Retina (tissue), 1 donor: ENCODE measurements around the gene NOL3.

Experiments used
- DNase-seq: peaks from one replicate; pipeline ENCODE4 v3.0.0-alpha.2; 2016

Gene NOL3

DNA sequence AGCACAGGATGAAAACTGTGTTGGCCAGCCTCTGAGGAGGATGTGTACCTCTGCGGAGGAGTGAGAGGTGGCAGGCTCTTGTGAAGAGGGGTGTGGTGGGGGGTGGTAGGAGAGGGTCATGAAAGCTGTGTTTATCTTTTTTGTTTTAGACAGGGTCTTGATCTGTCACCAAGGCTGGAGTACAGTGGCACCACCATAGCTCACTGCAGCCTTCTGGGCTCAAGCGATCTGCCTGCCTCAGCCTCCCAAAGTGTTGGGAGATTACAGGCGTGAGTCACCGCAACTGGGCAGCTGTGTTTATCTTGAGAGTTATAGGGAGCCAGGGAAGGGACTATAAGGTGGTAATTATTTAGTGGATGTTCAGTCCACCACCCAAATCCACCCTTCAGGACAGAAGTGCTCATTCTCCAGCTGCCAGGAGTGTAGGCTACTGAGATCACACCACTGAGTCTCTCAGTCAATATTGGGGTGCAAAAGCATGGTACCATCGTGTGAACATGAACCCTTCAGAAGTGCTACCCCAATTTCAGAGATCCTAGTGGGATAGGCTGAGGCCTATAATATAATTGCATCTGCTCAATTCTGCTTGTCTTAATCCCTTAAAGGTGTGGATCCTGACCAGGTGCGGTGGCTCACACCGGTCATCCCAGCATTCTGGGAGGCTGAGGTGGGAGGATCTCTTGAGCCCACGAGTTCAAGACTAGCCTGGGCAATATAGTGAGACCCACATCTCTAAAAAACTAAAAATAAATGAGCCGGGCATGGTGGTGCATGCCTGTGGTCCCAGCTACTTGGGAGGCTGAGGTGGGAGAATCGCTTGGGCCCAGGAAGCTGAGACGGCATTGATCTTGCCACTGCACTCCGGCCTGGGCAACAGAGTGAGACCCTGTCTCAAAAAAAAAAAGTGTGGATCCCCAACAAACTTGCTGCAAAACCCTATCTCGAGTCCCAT is 20.4 kb downstream of the NOL3 start:
- DNase-seq, result no peak

DNA sequence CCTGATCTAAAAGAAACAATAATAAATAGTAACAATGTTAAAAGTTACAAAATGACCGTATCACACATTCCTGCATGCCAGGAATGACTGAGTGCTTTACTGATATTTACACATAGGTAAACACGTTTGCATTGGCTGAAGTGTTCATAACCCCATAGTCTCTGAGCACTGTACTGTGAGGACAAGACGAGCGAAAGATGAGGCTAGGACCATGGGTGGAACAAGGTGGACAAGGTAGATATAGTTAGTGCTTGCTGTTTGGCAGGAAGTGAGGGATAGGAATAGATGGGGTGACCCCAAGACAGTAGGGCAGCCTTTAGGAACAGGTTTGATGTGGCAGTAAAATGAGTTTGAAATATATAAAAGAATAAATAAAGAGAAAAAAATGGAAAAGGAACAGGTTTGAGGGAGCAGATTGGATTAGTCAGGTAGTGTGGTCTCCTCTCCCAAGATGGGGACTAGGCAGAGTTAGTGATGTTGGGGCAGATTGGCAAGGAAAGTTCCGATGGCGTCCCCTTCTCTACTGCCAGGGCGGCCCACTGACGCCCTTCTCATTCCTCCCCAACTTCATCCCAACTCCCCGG is 21.2 kb downstream of the NOL3 start:
- DNase-seq, result no peak

DNA sequence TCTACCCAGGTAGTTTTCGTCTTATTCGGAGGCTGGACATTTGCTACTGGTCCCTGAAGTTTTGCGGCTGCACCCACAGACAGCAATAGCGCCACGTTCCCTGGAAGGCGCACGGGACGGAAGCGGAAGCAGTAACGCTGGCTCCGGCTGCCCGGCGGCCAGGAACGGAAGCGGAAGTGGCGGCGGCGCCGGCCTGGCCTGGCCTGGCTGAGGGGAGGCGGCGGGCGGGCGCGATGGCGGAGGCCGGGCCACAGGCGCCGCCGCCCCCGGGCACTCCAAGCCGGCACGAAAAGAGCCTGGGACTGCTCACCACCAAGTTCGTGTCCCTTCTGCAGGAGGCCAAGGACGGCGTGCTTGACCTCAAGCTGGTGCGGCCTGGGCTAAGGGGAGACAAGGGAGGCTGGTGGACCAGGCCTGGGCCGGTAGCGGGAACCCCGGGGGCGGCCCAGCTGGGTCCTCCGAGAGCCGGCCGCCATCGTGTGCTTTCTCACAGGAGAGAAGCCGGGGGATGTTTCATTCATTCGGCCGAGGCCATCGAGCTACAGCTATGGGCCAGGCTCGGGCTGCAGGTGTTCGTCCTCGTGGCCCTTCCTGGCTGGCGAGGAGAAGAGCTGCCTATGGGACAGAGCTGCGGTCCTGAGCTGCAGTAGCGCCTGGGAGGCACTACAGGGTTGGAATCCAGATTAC is 21.8 kb downstream of the NOL3 start, which contains the start of gene E2F4:
TSS of gene E2F4 (plus strand) at position 161 of the 687 bp plus-strand sequence. CDS start at position 234, 73 bp downstream.
- peak; percentile 91 for DNase-seq

DNA sequence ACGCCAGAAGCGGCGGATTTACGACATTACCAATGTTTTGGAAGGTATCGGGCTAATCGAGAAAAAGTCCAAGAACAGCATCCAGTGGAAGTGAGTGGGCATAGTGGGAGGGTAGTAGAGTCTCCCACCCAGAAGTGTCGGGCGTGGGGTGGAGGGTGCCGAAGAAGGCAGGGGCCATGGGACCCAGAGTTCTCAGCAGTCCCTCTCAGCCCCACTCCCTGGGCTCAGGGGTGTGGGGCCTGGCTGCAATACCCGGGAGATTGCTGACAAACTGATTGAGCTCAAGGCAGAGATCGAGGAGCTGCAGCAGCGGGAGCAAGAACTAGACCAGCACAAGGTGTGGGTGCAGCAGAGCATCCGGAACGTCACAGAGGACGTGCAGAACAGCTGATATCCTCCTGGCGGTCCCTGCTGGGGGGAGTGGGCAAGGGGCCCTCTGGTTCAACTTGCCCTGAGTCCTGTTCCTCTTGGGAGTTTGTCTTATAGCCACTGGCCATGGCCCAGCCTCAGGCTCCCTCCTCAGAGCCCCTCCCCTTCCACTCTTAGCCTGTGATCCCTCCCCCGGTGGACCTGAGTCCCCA is 22.5 kb downstream of the NOL3 start:
- DNase-seq, result no peak

DNA sequence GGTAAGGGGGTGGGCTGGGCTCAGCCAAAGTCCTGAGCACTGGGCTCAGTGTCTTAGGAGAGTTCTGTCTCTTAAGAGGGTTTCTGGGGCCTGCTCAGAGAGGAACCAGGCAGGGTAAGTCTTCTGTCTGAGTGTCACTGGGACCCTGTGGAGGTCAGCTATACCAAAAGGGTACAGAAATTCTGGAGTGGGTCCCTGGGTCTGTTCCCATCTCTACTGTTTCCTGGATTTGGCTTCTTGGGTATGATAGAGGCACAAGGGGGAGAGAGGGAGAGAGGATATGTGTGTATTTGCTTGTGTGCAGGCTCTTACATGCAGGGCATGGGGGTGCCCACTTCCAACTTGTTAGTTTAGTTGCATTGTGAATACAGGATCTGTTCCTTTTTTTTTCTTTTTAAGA is 23.2 kb downstream of the NOL3 start:
- DNase-seq, result no peak

DNA sequence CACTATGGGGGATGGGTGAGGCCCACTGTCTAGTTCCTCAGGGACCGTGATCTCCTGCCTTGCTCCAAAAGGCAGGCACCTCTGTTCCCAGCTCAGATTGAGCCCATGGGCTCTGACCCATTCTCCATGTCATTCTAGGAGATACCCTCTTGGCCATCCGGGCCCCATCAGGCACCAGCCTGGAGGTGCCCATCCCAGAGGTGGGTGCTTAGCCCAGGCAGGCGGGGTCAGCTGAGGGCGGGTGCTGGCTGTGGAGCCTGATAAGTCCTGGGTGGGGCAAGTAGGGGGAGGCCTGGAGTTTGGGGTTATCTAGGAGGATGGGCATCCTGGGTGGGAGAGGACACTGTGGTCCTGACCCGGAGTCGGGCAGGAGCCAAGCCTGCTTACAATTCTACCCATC is 23.9 kb downstream of the NOL3 start:
- DNase-seq, result no peak

DNA sequence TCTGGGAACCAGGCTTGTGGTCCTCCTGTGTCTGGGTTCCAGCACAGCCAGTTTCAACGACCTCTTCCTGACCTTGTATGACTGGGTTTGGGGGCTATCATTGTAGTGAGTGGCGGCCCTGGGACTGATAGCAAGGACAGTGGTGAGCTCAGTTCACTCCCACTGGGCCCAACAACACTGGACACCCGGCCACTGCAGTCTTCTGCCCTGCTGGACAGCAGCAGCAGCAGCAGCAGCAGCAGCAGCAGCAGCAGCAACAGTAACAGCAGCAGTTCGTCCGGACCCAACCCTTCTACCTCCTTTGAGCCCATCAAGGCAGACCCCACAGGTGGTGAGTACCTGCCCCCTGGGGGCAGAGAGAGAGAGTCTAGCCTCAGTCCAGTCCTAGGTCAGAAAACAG is 25.3 kb downstream of the NOL3 start:
- DNase-seq, result no peak

DNA sequence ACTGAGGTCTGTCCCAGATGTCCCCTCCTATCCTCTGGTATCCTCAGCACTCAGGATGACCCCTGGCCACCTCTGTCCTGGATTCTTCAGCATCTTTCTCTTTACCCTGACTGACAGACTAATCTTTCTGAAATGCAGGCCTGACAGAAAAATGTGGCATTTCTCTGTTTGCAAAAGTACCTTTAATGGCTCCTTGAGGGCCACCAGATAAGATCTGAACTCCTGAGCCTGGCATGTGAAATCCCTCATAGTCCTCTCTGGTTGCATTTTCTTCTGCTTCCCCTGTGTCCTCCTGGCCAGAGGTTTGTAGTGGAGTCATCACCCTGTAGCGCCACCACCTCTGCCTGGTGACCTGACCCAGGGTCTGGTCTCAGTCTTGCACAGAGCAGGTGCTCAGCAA is 26.5 kb downstream of the NOL3 start:
- no peak for DNase-seq

DNA sequence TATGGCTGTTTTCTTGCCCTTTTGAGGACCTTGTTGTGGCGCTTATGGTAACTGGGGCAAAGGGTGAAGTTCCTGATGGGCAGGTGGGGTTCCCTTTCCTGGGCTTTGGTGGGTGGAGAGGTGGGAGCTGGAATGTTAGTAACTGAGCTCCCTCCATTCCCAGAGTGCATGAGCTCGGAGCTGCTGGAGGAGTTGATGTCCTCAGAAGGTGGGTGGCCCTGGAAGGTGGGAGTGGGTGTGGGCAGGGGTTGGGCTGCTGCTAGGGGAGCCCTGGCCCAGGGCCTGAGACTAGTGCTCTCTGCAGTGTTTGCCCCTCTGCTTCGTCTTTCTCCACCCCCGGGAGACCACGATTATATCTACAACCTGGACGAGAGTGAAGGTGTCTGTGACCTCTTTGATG is 27.4 kb downstream of the NOL3 start:
- DNase-seq, result no peak

DNA sequence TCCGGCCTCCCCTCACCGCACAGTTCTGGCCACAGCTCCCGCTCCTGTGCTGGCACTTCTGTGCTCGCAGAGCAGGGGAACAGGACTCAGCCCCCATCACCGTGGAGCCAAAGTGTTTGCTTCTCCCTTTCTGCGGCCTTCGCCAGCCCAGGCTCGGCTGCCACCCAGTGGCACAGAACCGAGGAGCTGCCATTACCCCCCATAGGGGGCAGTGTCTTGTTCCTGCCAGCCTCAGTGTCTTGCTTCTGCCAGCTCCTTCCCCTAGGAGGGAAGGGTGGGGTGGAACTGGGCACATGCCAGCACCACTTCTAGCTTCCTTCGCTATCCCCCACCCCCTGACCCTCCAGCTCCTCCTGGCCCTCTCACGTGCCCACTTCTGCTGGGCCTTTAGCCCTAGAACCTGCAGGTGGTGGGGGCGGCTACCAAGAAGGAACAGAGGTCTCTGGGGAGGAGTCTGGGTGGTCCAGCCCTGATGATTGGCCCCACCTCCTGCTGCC is 27.9 kb downstream of the NOL3 start:
- DNase-seq, result no peak

DNA sequence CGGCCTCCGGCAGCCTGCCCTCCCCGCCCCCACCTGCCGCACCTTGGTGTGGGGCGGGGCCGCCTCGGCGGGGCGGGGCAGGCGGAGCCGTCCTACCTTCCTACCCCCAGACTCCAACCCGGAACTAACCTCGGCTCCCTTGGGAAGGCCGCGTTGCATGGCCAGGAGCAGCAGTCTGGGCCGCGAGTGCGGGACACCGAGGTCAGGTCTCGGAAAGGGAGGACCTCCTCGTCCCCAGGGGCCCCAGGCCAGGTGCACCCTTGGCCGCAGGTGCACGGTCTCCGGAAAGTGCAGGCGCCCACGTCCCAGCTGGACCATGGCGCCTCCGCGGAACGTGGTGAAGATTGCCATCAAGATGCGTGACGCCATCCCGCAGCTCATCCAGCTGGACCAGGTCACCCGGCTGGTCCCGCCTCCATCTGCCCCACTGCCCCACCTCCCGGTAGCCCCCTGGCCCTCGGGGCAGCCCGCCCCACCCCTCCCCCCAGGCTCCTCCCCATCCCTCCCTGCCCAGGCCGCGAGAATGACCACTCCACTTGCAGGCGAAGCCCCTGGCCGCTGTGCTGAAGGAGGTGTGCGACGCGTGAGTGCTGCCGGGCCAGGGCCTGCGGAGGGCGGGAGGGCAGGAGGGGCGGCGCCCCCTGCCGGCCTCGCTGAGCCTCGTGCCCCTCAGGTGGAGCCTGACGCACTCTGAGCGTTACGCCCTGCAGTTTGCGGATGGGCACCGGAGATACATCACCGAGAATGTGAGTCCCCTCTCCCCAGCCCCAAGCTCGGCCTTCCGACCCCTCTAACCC is 28.9 kb downstream of the NOL3 start, which contains the start of gene ELMO3:
TSS of gene ELMO3 (plus strand) at position 121 of the 797 bp plus-strand sequence. CDS start at position 317, 196 bp downstream.
- peak; percentile 40 for DNase-seq

DNA sequence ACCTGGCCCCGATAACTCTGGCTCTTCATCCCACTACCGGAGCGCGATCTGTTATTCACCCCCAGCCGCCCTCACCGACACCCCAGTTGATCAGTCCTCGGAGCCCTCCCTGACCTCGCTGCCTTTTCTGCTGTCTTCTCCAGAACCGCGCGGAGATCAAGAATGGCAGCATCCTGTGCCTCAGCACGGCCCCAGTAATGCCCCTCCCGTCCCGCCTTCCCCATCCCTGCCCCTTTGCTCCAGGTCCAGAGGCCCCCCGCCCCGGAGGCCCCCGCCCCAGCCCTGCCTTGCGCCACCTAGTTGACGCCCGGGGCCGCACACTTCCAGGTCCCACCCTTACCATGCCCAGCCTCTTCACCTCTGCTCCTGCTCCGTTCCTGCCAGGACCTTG is 29.5 kb downstream of the NOL3 start:
- no peak for DNase-seq

DNA sequence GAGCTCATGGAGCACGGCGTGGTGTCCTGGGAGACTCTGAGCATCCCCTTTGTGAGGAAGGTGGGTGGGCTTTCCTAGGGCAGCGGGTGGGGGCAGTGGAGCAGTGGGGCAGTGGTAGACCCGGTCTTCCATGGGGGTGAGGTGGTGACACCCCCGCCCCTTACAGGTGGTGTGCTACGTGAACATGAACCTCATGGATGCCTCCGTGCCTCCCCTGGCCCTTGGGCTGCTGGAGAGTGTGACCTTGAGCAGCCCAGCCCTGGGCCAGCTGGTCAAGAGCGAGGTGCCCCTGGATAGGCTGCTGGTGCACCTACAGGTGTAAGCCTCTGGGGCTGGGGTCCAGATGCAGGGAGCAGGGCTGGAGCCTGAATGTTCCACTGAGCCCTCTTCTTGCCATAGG is 30.2 kb downstream of the NOL3 start:
- no peak for DNase-seq

DNA sequence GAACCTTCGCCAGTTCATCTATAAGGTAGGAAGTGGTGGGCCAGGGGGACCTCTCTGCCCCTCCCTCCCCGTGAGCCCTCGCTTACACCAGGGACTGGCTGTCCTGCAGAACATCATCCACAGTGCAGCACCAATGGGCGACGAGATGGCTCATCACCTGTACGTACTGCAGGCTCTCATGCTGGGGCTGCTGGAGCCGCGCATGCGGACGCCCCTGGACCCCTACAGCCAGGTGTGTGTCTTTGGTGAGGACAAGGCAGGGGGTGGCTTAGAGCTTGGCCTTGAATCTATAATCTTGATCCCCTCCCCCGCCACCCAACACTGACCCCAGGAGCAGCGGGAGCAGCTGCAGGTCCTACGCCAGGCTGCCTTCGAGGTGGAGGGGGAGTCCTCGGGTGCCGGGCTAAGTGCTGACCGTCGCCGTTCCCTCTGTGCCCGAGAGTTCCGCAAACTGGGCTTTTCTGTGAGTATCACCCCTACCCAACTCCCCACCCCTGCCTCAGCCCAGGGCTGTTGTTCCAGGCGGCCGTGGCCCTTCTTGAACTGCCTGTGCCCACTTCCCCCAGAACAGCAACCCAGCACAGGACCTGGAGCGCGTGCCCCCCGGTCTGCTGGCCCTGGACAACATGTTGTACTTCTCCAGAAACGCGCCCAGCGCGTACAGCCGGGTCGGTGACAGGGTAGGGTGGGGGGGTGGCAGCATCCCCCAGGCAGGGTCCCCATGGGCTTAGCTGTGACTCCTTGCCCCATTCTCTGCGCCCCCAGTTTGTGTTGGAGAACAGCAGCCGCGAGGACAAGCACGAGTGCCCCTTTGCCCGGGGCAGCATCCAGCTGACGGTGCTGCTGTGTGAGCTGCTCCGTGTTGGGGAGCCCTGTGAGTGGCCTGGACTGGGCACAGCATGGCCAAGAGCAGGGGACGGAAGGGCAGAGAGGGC is 31.3 kb downstream of the NOL3 start:
- no peak for DNase-seq

DNA sequence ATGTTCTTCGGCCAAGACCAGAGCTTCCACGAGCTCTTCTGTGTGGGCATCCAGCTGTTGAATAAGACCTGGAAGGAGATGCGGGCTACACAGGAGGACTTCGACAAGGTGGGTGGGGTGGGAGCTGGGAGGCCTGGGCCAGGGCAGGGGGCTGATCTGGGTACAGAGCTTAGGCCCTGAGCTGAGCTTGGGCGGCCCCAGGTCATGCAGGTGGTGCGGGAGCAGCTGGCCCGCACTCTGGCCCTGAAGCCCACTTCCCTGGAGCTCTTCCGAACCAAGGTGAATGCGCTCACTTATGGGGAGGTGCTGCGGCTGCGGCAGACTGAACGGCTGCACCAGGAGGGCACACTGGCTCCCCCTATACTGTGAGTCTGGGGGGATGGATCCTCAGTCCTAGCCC is 32.1 kb downstream of the NOL3 start:
- no peak for DNase-seq

DNA sequence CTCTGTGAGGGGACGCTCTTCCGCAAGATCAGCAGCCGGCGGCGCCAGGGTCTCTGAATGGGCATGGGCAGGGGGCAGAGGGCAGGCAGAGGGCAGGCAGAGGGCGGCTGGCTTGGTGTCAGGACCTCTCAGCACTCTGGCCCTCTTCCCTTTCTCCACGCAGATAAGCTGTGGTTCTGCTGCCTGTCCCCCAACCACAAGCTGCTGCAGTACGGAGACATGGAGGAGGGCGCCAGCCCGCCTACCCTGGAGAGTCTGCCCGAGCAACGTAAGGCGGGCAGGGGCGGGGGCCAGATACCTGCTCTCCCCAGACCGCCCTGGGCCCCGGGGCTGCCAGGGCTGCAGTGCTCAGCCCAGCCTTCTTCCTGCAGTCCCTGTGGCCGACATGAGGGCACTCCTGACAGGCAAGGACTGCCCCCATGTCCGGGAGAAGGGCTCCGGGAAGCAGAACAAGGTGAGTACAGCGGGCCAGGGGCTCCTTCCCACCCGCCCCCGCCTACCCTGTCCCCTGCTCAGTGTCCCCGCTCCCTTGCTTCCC is 32.7 kb downstream of the NOL3 start:
- DNase-seq, result no peak

DNA sequence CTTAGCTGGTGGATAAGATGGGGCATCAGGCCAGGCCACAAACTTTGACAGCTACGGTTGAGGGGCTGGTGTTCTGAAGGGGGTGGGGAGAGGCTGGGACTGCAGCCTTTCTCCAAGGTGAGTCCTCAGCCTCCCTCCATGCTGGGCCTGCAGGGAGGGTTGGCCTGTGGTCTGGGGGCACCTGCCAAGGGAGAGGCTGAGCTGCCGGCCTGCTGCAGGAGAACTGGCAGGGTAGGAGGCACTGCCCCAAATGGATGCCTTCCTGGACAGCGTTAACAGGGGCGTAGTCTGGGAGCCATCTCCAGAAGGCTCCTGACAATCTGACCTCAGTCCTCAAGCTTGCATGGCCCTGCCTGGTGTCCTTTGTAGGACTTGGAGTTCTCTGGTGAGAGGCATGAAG is 33.7 kb downstream of the NOL3 start:
- DNase-seq, result no peak

DNA sequence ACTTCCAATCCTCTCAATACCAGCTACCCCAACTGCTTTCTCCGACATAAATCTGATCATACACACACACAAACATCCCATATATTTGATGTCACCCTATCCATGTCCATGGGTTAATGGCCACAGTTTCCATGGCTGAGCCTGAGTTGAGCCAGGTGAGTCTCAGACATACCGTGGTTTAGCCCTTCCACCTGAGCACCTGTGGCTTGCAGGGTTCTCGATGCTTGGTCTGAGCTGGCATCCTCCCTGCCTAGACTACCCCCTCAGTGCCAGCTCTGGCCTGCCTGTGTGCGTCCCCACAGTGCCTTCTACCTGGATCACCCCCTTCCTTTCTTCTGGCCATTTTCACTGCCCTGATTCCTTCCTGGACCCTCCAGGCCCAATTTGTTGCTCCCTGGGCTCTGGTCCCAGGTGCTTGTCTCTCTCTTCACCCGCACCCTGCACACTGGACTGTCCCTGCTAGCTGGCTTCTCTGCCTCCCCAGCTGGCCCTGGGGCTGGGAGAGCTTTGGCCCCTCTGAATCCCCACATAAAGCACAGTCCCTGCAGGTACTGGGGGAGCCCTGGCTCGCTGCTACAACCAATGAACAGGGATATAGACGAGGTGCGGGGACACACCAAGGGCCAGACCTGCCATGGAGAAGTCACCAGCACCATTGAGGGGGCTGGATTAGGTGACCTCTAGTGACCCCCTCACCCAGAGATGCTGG is 35.9 kb downstream of the NOL3 start:
- no peak for DNase-seq

DNA sequence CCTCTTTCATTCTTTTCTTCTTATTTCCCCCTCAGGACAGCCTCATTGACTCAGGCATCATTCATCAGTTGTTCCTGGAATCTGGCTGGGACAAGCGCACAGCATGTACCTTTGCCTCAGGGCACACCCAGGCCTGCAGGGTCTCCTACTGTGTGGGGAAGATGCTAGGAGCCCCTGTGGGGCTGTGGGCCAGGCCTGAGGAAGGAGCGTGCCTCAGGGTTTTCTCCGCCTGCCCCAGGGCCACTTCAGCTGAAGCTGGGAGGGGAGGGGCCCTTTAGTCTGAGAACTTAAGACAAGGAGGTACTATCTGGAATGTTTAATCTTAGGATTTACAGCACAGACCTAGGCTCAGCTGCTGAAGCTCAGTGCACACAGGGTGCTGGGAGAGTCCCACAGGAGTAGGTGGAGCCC is 36.5 kb downstream of the NOL3 start:
- no peak for DNase-seq
